ENCODE results near the gene MED20. TPM values are rescaled to one million over a fixed set of nuclear protein-coding genes. Genes with fewer than 3 reads are reported as not detected.

MED20 gene, protein sequence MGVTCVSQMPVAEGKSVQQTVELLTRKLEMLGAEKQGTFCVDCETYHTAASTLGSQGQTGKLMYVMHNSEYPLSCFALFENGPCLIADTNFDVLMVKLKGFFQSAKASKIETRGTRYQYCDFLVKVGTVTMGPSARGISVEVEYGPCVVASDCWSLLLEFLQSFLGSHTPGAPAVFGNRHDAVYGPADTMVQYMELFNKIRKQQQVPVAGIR
- total RNA-seq, result 37.6 and 40.0 TPM in 2 replicates

DNA sequence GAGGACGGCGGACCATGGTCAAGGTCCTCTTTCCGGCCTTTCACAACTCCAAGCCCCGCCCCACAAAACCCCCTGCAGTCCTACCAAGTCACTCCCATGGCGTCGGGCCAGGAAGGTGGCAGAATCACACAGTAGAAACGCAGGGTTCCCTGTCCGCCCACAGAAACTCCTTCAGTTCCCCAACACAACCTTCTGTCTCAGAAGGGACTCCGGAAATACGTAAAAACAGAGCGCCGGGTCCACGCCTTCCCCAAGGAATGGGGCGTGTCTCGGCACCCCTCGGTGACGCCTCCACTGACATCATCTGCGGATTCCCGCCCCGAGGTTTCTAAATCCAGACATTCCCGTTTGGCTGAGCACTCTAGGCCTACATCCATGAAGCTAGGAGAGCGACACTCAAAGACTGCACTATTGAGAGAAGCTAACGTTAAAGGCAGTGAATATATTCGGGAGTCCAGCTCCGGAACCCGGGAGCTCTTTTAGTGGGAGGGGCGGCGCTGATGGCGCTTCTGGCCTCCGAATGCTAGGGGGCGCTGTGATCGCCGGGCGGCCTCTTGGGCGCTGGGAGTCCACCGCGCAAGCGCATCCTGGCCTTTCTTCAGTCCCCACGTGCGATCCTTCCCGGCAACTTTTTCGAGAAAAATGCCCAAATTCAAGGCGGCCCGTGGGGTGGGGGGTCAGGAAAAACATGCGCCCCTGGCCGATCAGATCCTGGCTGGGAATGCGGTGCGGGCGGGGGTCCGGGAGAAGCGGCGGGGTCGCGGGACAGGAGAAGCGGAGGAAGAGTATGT, at the start of gene MED20, which contains the start of gene BYSL:
MED20 (minus strand) TSS at position 219 of the 791 bp plus-strand sequence; CDS start at position 98, 121 bp downstream.
BYSL (plus strand) TSS at position 579 of the 791 bp plus-strand sequence; CDS start at position 643, 64 bp downstream.
- Histone ChIP-seq H3K27me3 (ENCODE audit: control insufficient read depth, insufficient read depth, low read length) (no peaks in the 10 kb centered on the region), H3K36me3 (ENCODE audit: control insufficient read depth, insufficient read depth, low read length) (peaks cover 6% of the 10 kb centered on the region), H3K4me3 (ENCODE audit: low read depth, low read length) (peak within 1 kb of the TSS; percentile 95)
- DNase-seq (ENCODE audit: low read depth), result peak; percentile 92
- no peak for FAIRE-seq
- TF ChIP-seq, protein P1, sequence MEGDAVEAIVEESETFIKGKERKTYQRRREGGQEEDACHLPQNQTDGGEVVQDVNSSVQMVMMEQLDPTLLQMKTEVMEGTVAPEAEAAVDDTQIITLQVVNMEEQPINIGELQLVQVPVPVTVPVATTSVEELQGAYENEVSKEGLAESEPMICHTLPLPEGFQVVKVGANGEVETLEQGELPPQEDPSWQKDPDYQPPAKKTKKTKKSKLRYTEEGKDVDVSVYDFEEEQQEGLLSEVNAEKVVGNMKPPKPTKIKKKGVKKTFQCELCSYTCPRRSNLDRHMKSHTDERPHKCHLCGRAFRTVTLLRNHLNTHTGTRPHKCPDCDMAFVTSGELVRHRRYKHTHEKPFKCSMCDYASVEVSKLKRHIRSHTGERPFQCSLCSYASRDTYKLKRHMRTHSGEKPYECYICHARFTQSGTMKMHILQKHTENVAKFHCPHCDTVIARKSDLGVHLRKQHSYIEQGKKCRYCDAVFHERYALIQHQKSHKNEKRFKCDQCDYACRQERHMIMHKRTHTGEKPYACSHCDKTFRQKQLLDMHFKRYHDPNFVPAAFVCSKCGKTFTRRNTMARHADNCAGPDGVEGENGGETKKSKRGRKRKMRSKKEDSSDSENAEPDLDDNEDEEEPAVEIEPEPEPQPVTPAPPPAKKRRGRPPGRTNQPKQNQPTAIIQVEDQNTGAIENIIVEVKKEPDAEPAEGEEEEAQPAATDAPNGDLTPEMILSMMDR (IDR thresholded peaks at IDR 0.05; ENCODE audit: insufficient read depth, low read length, severe bottlenecking), result peak; percentile 98

DNA sequence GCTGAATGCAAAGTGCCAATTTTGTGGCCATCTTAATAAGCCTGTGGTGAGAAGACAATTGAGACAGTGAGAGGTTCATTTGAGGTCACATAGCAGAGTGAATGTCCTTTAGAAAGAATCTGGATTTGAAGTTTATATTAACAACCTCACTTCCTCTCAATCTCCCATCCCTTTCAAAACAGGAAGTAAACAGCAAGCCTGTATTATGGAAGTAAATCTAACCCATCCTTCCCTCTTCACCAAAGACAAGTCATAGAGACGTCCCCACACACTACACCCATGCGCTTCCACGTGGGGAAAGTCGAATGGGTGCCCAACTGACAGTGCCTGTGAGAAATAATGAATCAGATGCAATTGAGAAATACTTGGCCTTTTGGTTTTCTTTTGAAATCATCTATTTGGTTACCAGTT, 49.5 kb upstream of the MED20 start:
- TF ChIP-seq, protein P1 (IDR thresholded peaks at IDR 0.05; ENCODE audit: insufficient read depth, low read length, severe bottlenecking), result no peak
- no peak for FAIRE-seq
- DNase-seq (ENCODE audit: low read depth), result peak; percentile 66
- H3K36me3 ChIP-seq (ENCODE audit: control insufficient read depth, insufficient read depth, low read length), result no peaks in the 10 kb centered on the region
- H3K4me3 ChIP-seq (ENCODE audit: low read depth, low read length), result no peak overlapping the region
- no peaks in the 10 kb centered on the region for H3K27me3 ChIP-seq (ENCODE audit: control insufficient read depth, insufficient read depth, low read length)

GRCh38 chr6:41967312-41968287, 46.7 kb upstream of the MED20 start:
- TF ChIP-seq, protein P1 (IDR thresholded peaks at IDR 0.05; ENCODE audit: insufficient read depth, low read length, severe bottlenecking), result no peak
- H3K27me3 ChIP-seq (ENCODE audit: control insufficient read depth, insufficient read depth, low read length), result no peaks in the 10 kb centered on the region
- DNase-seq (ENCODE audit: low read depth) (peak; percentile 87), FAIRE-seq (no peak)
- no peaks in the 10 kb centered on the region for H3K36me3 ChIP-seq (ENCODE audit: control insufficient read depth, insufficient read depth, low read length)
- no peak overlapping the region for H3K4me3 ChIP-seq (ENCODE audit: low read depth, low read length)

DNA sequence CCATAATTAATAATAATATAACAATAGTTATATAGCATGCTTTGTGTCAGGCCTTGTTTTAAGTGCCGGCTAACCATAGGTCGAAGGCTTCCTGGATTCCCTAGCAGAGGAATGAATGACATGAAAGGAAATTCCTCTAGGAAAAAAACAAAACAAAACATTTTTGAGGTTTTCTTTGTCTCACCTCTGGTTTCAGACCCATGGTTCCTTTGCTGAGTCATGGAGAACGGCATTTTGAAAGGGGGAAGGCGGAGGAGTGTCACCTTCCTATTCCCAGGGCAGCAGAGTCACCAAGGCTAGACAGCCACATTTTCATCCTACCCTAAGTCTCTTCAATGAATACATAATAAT, 46.0 kb upstream of the MED20 start:
- H3K36me3 ChIP-seq (ENCODE audit: control insufficient read depth, insufficient read depth, low read length), result no peaks in the 10 kb centered on the region
- H3K4me3 ChIP-seq (ENCODE audit: low read depth, low read length), result no peak overlapping the region
- DNase-seq (ENCODE audit: low read depth), result peak; percentile 84
- no peak for FAIRE-seq
- TF ChIP-seq, protein P1 (IDR thresholded peaks at IDR 0.05; ENCODE audit: insufficient read depth, low read length, severe bottlenecking), result no peak
- H3K27me3 ChIP-seq (ENCODE audit: control insufficient read depth, insufficient read depth, low read length), result no peaks in the 10 kb centered on the region

GRCh38 chr6:41966214-41966920, 45.4 kb upstream of the MED20 start:
- TF ChIP-seq, protein P1 (IDR thresholded peaks at IDR 0.05; ENCODE audit: insufficient read depth, low read length, severe bottlenecking), result no peak
- Histone ChIP-seq H3K27me3 (ENCODE audit: control insufficient read depth, insufficient read depth, low read length) (no peaks in the 10 kb centered on the region), H3K36me3 (ENCODE audit: control insufficient read depth, insufficient read depth, low read length) (no peaks in the 10 kb centered on the region), H3K4me3 (ENCODE audit: low read depth, low read length) (no peak overlapping the region)
- peak; percentile 13 for DNase-seq (ENCODE audit: low read depth)
- no peak for FAIRE-seq

Data from bronchial epithelial cell (primary cell).